ENCODE results near the gene SCYL2.
A peak's percentile ranks its signal among the peaks of the same experiment; 100 is the strongest.

The SCYL2 gene

DNA sequence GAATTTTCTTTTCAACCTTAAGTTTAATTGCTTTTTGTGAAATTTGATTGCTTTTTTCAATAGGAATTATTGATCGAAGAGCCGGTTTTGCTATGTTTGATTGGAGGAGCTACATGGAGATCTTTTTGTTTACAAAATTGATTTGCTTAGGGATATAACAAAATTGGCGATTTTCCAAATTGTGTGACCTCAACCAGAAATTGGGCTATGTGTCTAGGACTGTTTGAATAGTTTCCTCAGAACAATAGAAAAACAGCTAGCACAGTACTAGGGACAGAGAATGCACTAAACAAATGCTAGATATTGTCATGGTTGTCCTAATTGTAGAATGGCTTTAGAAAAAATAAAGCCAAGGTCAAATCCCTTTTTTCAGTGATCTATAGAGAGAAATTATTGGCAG lies 92.3 kb downstream of the SCYL2 start:
- H3K4me1 Mint-ChIP-seq: no peaks in the 10 kb centered on the region
- H3K27me3 Mint-ChIP-seq: peaks cover 34 to 43% of the 10 kb centered on the region in 2 donors
- ATAC-seq (replicated peaks): no peak

DNA sequence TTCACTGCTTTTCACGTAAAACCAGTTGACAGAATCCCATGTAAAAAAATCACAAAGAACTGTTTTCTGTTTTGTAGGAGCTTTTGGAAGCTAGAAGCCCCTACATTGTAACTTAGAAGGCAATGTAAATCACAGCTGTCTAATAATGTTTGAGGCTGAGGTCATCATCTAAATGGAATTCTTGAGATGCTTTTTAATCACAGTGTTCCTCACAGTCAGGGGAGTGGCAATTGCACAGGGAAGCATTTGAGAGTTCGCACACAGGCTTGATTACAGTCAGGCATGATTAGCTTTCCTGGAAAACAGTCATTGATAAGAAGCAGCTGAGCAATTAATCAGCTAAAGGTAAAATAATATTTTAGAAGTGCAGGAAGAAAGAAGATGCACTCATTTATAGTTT lies 92.8 kb downstream of the SCYL2 start:
- Mint-ChIP-seq H3K27me3 (peaks cover 39 to 40% of the 10 kb centered on the region in 2 donors), H3K4me1 (no peaks in the 10 kb centered on the region), H3K4me3 (no peak overlapping the region), H3K36me3 (no peaks in the 10 kb centered on the region), H3K9me3 (peaks cover 0 to 2% of the 10 kb centered on the region in 2 donors), H3K27ac (no peak overlapping the region)
- ATAC-seq (replicated peaks) (no peak), DNase-seq (no peak)

More for the DNA sequence above, 92.3 kb downstream of the SCYL2 start:
- Mint-ChIP-seq H3K36me3 (no peaks in the 10 kb centered on the region), H3K9me3 (no peaks in the 10 kb centered on the region), H3K27ac (no peak overlapping the region), H3K4me3 (no peak overlapping the region)
- DNase-seq: no peak

DNA sequence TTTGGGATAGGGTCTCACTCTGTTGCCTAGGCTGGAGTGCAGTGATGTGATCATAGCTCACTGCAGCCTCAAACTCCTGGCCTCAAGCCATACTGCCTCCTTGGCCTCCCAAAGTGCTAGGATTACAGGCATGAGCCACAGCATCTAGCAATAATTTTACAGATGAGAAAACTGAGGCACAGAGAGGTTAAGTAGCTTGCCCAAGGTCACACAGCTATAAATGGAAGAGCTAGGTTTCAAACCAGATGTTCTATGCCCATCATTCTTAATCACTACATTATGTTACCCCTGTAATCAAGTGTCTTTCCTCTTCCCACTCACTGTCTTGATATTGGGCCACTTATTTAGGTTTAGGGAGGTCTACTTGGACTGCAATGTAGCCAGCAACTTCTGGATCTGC lies 93.5 kb downstream of the SCYL2 start:
- ATAC-seq (replicated peaks) (no peak), DNase-seq (no peak)
- Mint-ChIP-seq H3K27ac (no peak overlapping the region), H3K4me3 (no peak overlapping the region), H3K4me1 (no peaks in the 10 kb centered on the region), H3K27me3 (peaks cover 35 to 39% of the 10 kb centered on the region in 2 donors), H3K36me3 (no peaks in the 10 kb centered on the region), H3K9me3 (peaks cover 0 to 2% of the 10 kb centered on the region in 2 donors)

DNA sequence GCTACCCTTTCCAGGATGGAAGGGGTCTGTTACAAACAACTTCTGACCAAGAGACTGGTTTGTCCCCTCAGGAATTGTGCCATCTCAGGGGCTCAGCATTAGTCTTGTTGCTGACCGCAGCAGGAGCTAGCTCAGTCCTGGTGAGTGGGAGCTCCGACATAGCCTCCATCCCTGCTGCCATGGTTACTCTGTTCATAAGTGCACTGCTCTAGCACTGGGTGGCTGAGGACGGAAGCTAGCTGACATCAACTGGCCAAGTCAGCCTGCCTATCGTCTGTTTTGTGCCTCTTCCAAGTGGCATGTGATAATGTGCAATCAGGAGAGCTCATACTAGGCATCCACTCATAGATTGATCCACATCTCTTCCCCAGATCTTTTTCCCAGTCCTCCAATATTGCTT lies 97.3 kb downstream of the SCYL2 start:
- ATAC-seq (replicated peaks): no peak
- Mint-ChIP-seq H3K27me3 (peaks cover 18 to 20% of the 10 kb centered on the region in 2 donors), H3K4me3 (no peak overlapping the region), H3K4me1 (no peaks in the 10 kb centered on the region), H3K36me3 (no peaks in the 10 kb centered on the region), H3K27ac (no peak overlapping the region), H3K9me3 (peaks cover 0 to 2% of the 10 kb centered on the region in 2 donors)
- DNase-seq: no peak

DNA sequence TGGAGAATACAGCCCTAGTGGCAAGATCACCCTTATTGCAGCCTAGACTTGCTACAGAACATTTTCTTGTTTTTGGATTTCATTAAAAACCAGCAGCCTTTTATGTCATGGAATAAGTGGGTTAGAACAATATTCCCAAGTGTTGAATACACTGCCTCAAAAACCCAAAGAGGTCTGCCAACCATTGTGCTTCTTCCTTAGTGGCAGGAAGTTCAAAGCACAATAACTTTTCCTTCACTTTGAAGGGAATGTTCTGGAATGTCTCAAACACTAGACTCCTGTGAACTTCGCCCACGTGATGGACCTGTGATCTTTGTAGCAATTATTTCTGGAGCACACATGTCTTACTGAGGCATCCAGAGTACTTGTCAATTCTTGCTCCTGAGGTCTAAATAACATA lies 98.4 kb downstream of the SCYL2 start:
- Mint-ChIP-seq H3K36me3 (no peaks in the 10 kb centered on the region), H3K9me3 (peaks cover 4 to 5% of the 10 kb centered on the region in 2 donors), H3K27ac (no peak overlapping the region), H3K27me3 (peaks cover 18% of the 10 kb centered on the region in 2 donors), H3K4me3 (no peak overlapping the region), H3K4me1 (no peaks in the 10 kb centered on the region)
- DNase-seq (no peak), ATAC-seq (replicated peaks) (no peak)

DNA sequence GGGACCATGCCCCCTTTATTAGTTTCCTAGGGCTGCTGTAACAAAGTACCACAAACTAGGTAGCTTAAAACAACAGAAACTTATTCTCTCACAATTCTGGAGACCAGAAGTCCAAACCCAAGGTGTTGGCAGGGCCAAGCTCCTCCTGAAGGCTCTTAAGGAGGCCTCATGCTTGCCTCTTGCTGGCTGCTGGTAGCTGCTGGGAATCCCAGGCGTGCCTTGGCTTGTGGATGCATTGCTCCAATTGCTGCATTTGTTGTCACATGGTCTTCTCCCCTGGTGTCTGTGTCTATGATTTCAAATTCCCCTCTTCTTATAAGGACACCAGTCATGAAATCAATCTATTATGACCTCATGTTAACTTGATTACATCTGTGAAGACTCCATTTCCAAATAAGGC lies 101.1 kb downstream of the SCYL2 start:
- H3K27me3 Mint-ChIP-seq: peaks cover 5 to 6% of the 10 kb centered on the region in 2 donors
- DNase-seq: no peak
- peaks cover 4 to 5% of the 10 kb centered on the region in 2 donors for H3K9me3 Mint-ChIP-seq
- no peaks in the 10 kb centered on the region for H3K4me1 Mint-ChIP-seq
- no peak overlapping the region for H3K4me3 Mint-ChIP-seq
- no peaks in the 10 kb centered on the region for H3K36me3 Mint-ChIP-seq
- ATAC-seq (replicated peaks): no peak
- H3K27ac Mint-ChIP-seq: no peak overlapping the region

DNA sequence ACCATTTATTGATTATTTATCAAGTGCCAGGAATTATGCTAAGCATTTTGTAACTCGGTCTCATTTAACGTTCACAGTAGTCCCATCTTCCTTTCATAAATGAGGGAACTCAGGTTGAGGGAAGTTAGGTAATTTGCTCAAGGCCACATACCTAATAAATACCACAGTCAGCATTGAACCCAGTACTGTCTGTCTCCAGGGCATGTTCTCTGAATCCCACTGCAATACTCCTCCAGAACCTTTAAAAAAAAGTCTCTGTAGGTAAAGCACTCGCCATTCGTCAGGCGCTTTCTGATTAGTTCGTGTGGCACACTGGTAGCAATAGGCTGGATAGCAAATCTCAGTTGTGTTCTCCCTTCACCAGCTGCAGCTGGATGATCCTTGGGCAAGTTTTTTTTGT lies 104.2 kb downstream of the SCYL2 start:
- no peak overlapping the region for H3K27ac Mint-ChIP-seq
- no peaks in the 10 kb centered on the region for H3K36me3 Mint-ChIP-seq
- peaks cover 4% of the 10 kb centered on the region in 2 donors for H3K9me3 Mint-ChIP-seq
- ATAC-seq (replicated peaks) (no peak), DNase-seq (no peak)
- peaks cover 0 to 10% of the 10 kb centered on the region in 2 donors for H3K27me3 Mint-ChIP-seq
- no peaks in the 10 kb centered on the region for H3K4me1 Mint-ChIP-seq
- H3K4me3 Mint-ChIP-seq: no peak overlapping the region

DNA sequence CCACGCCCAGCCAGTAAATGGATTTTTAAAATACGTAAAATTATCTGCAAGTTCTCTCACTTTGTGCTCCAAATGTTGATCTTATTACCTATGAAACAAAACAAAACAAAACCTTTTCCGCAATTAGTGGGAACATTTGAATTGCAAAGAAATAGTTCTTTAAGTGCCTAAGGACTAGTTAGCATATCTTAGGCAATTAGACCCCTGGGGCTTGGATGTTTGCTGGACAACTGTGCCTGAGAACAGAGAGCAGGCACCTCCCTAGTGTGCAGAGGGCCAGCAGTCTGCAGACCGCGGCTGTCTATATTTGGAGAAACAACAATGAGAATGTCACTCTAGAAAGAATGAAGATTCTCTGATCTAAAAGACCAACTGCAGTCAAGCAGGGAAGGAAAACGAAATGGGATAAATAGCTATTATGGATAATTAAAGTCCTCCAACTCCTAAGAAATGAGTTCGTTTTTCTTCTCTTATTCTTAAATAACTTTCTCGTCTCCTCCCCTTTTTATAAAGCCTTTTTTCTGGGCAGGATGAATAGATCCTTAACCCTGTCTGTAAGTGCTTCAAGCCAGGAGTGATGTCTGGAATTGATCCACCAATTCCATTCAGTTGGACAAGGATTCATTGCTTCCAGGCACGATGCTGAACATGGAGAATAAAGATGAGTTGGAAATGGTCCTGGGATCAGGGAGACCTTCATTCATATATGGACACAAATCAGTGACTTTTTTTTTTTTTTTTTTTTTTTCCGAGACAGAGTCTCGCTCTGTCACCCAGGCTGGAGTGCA lies 106.1 kb downstream of the SCYL2 start:
- Mint-ChIP-seq H3K27me3 (peaks cover 4 to 10% of the 10 kb centered on the region in 2 donors), H3K27ac (no peak overlapping the region), H3K4me1 (no peaks in the 10 kb centered on the region), H3K9me3 (peaks cover 4% of the 10 kb centered on the region in 2 donors), H3K4me3 (no peak overlapping the region), H3K36me3 (no peaks in the 10 kb centered on the region)
- no peak for DNase-seq
- no peak for ATAC-seq (replicated peaks)

DNA sequence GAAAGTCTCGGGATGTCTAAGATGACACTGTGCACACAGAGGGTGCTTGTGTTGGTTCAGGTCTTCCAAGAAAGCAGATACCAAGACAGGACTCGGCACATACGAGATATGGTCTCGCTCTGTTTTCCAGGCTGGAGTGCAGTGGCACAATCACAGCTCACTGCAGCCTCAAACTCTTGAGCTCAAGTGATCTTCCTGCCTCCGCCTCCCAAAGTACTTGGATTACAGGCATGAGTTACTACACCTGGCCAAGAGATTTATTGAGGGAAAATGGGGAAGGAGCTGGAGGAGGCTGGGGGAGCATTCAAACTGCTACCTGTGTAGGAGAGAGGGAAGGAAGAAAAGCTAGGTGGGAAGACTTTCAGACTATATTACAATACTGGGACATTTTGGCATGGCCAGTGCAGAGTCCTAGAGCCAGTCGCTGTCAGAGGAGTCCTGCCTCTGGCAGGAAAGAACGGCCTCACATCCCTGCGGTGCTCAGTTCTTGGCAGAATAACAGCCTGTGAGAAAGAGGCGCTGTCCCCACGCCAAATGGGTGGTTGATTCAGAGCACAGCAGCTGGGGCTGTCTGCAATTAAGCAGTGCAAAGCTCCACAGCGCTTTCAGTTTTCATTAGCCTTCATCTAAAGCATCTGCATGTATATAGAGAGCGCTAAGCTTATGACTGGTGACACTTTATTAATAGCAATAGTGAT lies 108.2 kb downstream of the SCYL2 start:
- DNase-seq: no peak
- no peak overlapping the region for H3K27ac Mint-ChIP-seq
- ATAC-seq (replicated peaks): no peak
- H3K4me3 Mint-ChIP-seq: no peak overlapping the region
- H3K4me1 Mint-ChIP-seq: no peaks in the 10 kb centered on the region
- H3K36me3 Mint-ChIP-seq: no peaks in the 10 kb centered on the region
- no peaks in the 10 kb centered on the region for H3K9me3 Mint-ChIP-seq
- peaks cover 5 to 7% of the 10 kb centered on the region in 2 donors for H3K27me3 Mint-ChIP-seq

DNA sequence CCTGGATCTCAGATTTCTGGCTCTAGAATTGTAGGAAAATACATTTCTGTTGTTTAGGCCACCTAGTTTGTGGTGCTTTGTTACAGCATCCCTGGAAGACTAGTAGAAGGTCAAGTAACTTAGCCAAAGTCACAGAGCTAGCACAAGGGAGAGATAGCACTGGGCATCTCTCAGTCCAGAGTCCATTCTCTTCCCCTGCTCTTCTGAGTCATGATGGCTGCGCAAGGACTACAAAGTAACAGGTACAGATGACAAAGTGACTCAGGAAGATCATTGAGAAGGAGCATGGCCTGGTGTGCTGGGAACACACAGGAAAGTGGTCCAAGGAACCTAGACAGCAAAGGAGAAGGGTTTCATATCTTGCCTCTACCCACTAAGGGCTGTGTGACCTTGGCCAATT lies 109.2 kb downstream of the SCYL2 start:
- DNase-seq: no peak
- Mint-ChIP-seq H3K27ac (no peak overlapping the region), H3K4me1 (peaks cover 0 to under 1% of the 10 kb centered on the region in 2 donors), H3K27me3 (peaks cover 5 to 7% of the 10 kb centered on the region in 2 donors), H3K4me3 (no peak overlapping the region), H3K36me3 (no peaks in the 10 kb centered on the region), H3K9me3 (no peaks in the 10 kb centered on the region)
- ATAC-seq (replicated peaks): no peak

DNA sequence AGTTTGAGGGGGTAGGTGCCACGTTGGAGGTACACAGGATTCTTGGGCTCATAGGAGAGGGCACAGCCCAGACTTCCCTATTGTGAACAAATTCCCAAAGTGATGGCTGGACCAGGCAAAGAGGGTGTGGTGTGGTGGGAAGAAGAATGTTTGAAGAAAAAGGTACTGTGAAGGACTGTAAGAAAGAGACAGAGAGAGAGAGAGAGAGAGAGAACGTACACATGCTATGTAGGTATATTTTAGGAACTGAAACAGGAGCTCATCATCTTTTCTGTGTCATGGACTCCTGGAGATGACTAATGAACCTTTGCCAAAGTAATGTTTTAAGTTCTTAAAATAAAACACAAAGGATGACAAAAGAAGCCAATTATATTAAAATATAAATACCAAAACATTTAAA lies 114.4 kb downstream of the SCYL2 start:
- peaks cover 0 to 7% of the 10 kb centered on the region in 2 donors for H3K27me3 Mint-ChIP-seq
- no peak overlapping the region for H3K27ac Mint-ChIP-seq
- H3K4me1 Mint-ChIP-seq: peaks cover 0 to 3% of the 10 kb centered on the region in 2 donors
- H3K9me3 Mint-ChIP-seq: no peaks in the 10 kb centered on the region
- no peak for DNase-seq
- H3K36me3 Mint-ChIP-seq: no peaks in the 10 kb centered on the region
- ATAC-seq (replicated peaks): peak; percentile 46 to 74
- no peak overlapping the region for H3K4me3 Mint-ChIP-seq

DNA sequence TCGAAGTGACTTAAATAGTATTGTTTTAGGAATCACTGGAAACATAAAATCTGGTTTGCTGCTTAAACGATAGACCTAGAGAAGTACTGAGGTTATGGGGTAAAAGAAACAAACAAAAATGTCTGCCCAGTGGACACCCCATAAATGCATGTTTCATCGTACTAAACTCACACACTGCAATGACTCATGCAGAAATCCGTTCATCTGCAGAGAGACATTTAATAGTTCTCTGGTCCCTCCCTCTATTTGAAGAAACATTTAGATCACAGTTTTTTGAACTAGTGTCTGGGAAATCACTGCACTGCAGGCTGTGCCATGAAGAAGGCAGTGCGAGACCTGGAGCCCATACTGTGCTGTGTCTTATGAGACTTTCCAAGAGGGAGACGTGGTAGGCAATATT lies 115.4 kb downstream of the SCYL2 start:
- Mint-ChIP-seq H3K4me3 (no peak overlapping the region), H3K27me3 (peaks cover 0 to 7% of the 10 kb centered on the region in 2 donors), H3K27ac (no peak overlapping the region), H3K9me3 (no peaks in the 10 kb centered on the region), H3K36me3 (no peaks in the 10 kb centered on the region), H3K4me1 (peaks cover 0 to 3% of the 10 kb centered on the region in 2 donors)
- ATAC-seq (replicated peaks) (no peak), DNase-seq (no peak)

DNA sequence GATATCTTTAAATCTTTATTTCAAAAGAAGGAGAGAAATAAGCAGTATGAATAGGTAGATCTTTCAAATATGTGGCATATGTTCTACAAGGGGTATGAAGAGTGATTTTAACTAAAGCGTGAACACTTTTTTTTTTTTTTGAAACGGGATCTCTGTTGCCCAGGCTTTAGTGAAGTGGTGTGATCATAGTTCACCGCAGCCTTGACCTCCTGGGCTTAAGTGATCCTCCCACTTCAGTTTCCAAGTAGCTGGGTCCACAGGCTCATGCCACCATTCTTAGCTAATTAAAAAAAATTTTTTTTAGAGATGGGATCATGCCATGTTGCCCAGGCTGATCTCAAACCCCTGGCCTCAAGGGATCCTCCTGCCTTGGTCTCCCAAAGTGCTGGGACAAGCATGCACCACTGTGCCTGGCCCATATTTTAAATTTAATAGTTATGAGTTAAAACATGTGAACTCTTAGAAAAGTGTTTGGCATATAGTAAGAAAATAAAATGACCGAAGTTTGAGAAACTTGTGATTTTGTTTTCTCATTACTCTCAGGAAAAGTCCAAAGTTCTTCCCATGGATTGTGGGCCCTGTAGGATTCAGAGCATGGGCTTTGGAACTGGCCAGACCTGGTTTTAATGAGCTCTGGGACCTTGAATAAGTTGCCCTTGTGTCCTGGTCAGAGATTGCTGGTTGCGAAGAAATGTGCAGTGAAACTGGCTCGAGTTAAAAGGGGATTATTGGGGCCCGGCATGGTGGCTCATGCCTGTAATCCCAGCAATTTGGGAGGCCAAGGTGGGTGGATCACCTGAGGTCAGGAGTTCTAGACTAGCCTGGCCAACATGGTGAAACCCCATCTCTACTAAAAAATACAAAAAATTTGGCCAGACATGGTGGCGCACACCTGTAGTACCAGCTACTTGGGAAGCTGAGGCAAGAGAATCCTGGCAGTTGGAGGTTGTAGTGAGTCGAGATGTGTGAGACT lies 116.9 kb downstream of the SCYL2 start:
- no peak for DNase-seq
- H3K4me3 Mint-ChIP-seq: no peak overlapping the region

DNA sequence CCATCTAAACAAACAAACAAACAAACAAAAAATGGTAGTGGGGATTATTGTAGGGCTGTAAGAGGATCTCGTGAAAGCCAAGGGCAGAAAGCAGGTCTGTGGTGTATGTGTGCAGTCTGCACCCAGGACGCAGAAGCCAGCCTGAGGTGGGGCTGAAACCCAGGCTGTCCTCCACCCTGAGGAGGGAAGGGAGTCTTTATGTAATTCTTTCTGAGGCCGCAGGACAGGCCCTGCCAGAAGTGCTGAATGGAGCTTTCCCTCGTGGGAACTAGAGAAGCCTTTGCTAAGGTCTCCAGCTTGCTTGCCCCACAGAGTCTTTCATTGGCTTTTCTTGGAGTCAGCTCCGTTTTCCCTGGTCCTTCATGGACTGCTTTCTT lies 117.6 kb downstream of the SCYL2 start:
- Mint-ChIP-seq H3K27ac (no peak overlapping the region), H3K4me1 (peaks cover 0 to 3% of the 10 kb centered on the region in 2 donors)
- ATAC-seq (replicated peaks): peak in 1 of 2 donors; percentile 23

More for the DNA sequence above, 116.9 kb downstream of the SCYL2 start:
- no peak overlapping the region for H3K27ac Mint-ChIP-seq
- ATAC-seq (replicated peaks): no peak
- peaks cover 0 to 3% of the 10 kb centered on the region in 2 donors for H3K4me1 Mint-ChIP-seq
- H3K27me3 Mint-ChIP-seq: no peaks in the 10 kb centered on the region
- no peaks in the 10 kb centered on the region for H3K9me3 Mint-ChIP-seq
- H3K36me3 Mint-ChIP-seq: no peaks in the 10 kb centered on the region

More for the DNA sequence above, 117.6 kb downstream of the SCYL2 start:
- no peak for DNase-seq
- Mint-ChIP-seq H3K27me3 (no peaks in the 10 kb centered on the region), H3K9me3 (no peaks in the 10 kb centered on the region), H3K4me3 (no peak overlapping the region), H3K36me3 (no peaks in the 10 kb centered on the region)

Data from stimulated activated naive B cell treated with anti-CD40 and anti-IgM and Interleukin-4, amounts not matched to agents 10 μg/mL and 1 μg/mL and 100 μg/mL, for 72 hours (primary cell).